GM23338 (cell line): Measurements from ENCODE around the gene FAM47E. TPM values are rescaled to one million over a fixed set of nuclear protein-coding genes. Genes with fewer than 3 reads are reported as not detected.
A peak's percentile ranks its signal among the peaks of the same experiment; 100 is the strongest.

ENCODE experiments used
- ATAC-seq: fragments of 200-7000 bp; cut with Tn5 transposase; 3 replicates; pipeline ENCODE4 v1.9.1; 2020
- DNase-seq: peaks from one replicate; pipeline ENCODE4 v3.0.0-alpha.2; 2015; ENCODE audit warnings: low spot score
- H2AFZ ChIP-seq: fragments of 200-600 bp; sonication (generic); 2 replicates; pipeline ENCODE4 v1.8.0; 2016; ENCODE audit warnings: antibody characterized with exemption, mild to moderate bottlenecking, moderate library complexity
- H3F3A ChIP-seq: fragments of 200-600 bp; sonication (generic); replicated peaks from 2 replicates; pipeline ENCODE4 v1.8.0; 2017; ENCODE audit warnings: antibody characterized with exemption, mixed run types, low read depth
- H3K27ac ChIP-seq: fragments of 200-600 bp; sonication (generic); 2 replicates; pipeline ENCODE4 v1.6.1; 2016; ENCODE audit warnings: low read depth
- H3K27me3 ChIP-seq: fragments of 200-600 bp; sonication (generic); 2 replicates; pipeline ENCODE4 v1.8.0; 2016; ENCODE audit warnings: mild to moderate bottlenecking, mixed run types, moderate library complexity; ENCODE audit not compliant: insufficient read depth
- H3K36me3 ChIP-seq: fragments of 200-600 bp; sonication (generic); 2 replicates; pipeline ENCODE4 v1.8.0; 2016; ENCODE audit warnings: mild to moderate bottlenecking; ENCODE audit not compliant: insufficient read depth
- H3K4me1 ChIP-seq: fragments of 200-600 bp; sonication (generic); 2 replicates; pipeline ENCODE4 v1.8.0; 2016; ENCODE audit warnings: mild to moderate bottlenecking, moderate library complexity; ENCODE audit not compliant: insufficient read depth
- H3K4me2 ChIP-seq: fragments of 200-600 bp; sonication (generic); 2 replicates; pipeline ENCODE4 v1.7.1; 2017; ENCODE audit warnings: mixed run types
- H3K4me3 ChIP-seq: fragments of 200-600 bp; sonication (generic); 2 replicates; pipeline ENCODE4 v1.6.1; 2016; ENCODE audit warnings: mixed run types
- H3K79me2 ChIP-seq: fragments of 200-600 bp; sonication (generic); replicated peaks from 2 replicates; pipeline ENCODE4 v1.8.0; 2017; ENCODE audit warnings: mild to moderate bottlenecking; ENCODE audit not compliant: insufficient read depth
- H3K9me2 ChIP-seq: fragments of 200-600 bp; sonication (generic); 2 replicates; pipeline ENCODE4 v1.8.0; 2017; ENCODE audit not compliant: insufficient read depth
- H4K20me1 ChIP-seq: fragments of 200-600 bp; sonication (generic); replicated peaks from 2 replicates; pipeline ENCODE4 v1.8.0; 2017; ENCODE audit warnings: mild to moderate bottlenecking; ENCODE audit not compliant: insufficient read depth
- H3K27ac Mint-ChIP-seq: 2 replicates; pipeline ENCODE4 v1.8.0; 2020; ENCODE audit warnings: inconsistent platforms, mild to moderate bottlenecking, moderate library complexity, mixed read lengths
- H3K27me3 Mint-ChIP-seq: 3 replicates; pipeline ENCODE4 v1.8.0; 2022; ENCODE audit warnings: low read depth, mild to moderate bottlenecking, moderate library complexity, mixed read lengths, inconsistent platforms; ENCODE audit not compliant: insufficient read depth, poor library complexity
- H3K36me3 Mint-ChIP-seq: 3 replicates; pipeline ENCODE4 v1.8.0; 2021; ENCODE audit warnings: low read depth, mild to moderate bottlenecking, inconsistent platforms, moderate library complexity, mixed read lengths
- H3K4me1 Mint-ChIP-seq: 3 replicates; pipeline ENCODE4 v1.8.0; 2020; ENCODE audit warnings: mild to moderate bottlenecking, inconsistent platforms, mixed read lengths
- H3K4me3 Mint-ChIP-seq: 3 replicates; pipeline ENCODE4 v1.8.0; 2021; ENCODE audit warnings: moderate library complexity, mild to moderate bottlenecking, inconsistent platforms, mixed read lengths
- H3K9me3 Mint-ChIP-seq: 3 replicates; pipeline ENCODE4 v1.8.0; 2020; ENCODE audit warnings: moderate library complexity, mild to moderate bottlenecking, inconsistent platforms, mixed read lengths
- CREB1 ChIP-seq: fragments of 250-450 bp; sonication (Bioruptor Pico); IDR thresholded peaks from 2 replicates; pipeline ENCODE4 v1.5.0; 2020; ENCODE audit warnings: low read depth, mild to moderate bottlenecking, moderate library complexity
- ETS1 ChIP-seq: IDR thresholded peaks from 2 replicates; pipeline ENCODE4 v1.6.1; 2016; ENCODE audit warnings: antibody characterized with exemption
- EZH2 ChIP-seq: fragments of 200-600 bp; sonication (generic); IDR thresholded peaks from one replicate; pipeline ENCODE4 v1.8.0; 2017; ENCODE audit warnings: antibody characterized with exemption, mild to moderate bottlenecking, low read depth; ENCODE audit not compliant: unreplicated experiment
- EZH2phosphoT487 ChIP-seq: fragments of 200-600 bp; sonication (generic); IDR thresholded peaks from one replicate; pipeline ENCODE4 v1.8.1; 2018; ENCODE audit warnings: antibody characterized with exemption; ENCODE audit not compliant: unreplicated experiment
- JUNB ChIP-seq: IDR thresholded peaks from one replicate; pipeline ENCODE4 v1.6.1; 2016; ENCODE audit warnings: antibody characterized with exemption; ENCODE audit not compliant: unreplicated experiment
- NANOG ChIP-seq: IDR thresholded peaks from 2 replicates; pipeline ENCODE4 v1.6.1; 2016; ENCODE audit warnings: antibody characterized with exemption, borderline replicate concordance
- REST ChIP-seq: IDR thresholded peaks from one replicate; pipeline ENCODE4 v1.6.1; 2018; ENCODE audit warnings: antibody characterized with exemption; ENCODE audit not compliant: unreplicated experiment
- STAT1 ChIP-seq: IDR thresholded peaks from one replicate; pipeline ENCODE4 v1.6.1; 2016; ENCODE audit warnings: antibody characterized with exemption; ENCODE audit not compliant: unreplicated experiment
- ZNF114 ChIP-seq: fragments of 250-450 bp; sonication (Bioruptor Pico); IDR thresholded peaks from 2 replicates; pipeline ENCODE4 v1.5.0; 2020; ENCODE audit warnings: mild to moderate bottlenecking, moderate library complexity
- polyA plus RNA-seq: library from polyadenylated mRNA; unstranded; fragments of >200 nt; fragmentation: Nextera tagmentation; extraction: Ambion mirVana; gene quantifications from 2 replicates; pipeline ENCODE4 v1.2.1, GENCODE V29; 2016
- total RNA-seq: library from RNA; depleted of rRNA; stranded (reverse); fragments of >200 nt; shearing (Covaris generic); gene quantifications from 2 replicates; pipeline ENCODE4 v1.2.3, GENCODE V29; 2014

The FAM47E gene
- total and polyA plus RNA-seq, 2 experiments from 2014 or later: 0.66 to 2.3 TPM

- ATAC-seq (no peak), DNase-seq (no peak)
- peaks cover 7% of the 10 kb centered on the region for H3K27me3 Mint-ChIP-seq
- no peaks in the 10 kb centered on the region; the same call in 1 of the 2 replicates for H4K20me1 ChIP-seq
- no peaks in the 10 kb centered on the region; the same call in 2 of the 3 replicates for H3K36me3 Mint-ChIP-seq
- H3K27me3 ChIP-seq: no peaks in the 10 kb centered on the region
- TF ChIP-seq CREB1 (CRISPR knock-in tag): no peak
- H3K4me1 ChIP-seq: peaks cover 31% of the 10 kb centered on the region
- H3K79me2 ChIP-seq: peaks cover 13% of the 10 kb centered on the region
- H3K4me1 Mint-ChIP-seq: peaks cover 46% of the 10 kb centered on the region
- H3K9me2 ChIP-seq: no peaks in the 10 kb centered on the region
- H2AFZ ChIP-seq: no peak overlapping the region
- H3K4me3 Mint-ChIP-seq: no peak overlapping the region
- no peak overlapping the region for H3K27ac ChIP-seq
- no peaks in the 10 kb centered on the region for H3K9me3 Mint-ChIP-seq
- H3K36me3 ChIP-seq: no peaks in the 10 kb centered on the region
- H3K27ac Mint-ChIP-seq: no peak overlapping the region
- no peak overlapping the region for H3K4me3 ChIP-seq
- H3F3A ChIP-seq: peaks cover 21% of the 10 kb centered on the region
- no peak overlapping the region for H3K4me2 ChIP-seq
These were observed 35.0 kb upstream of the FAM47E start for GRCh38 chr4:76216524-76216923.

- ATAC-seq: no peak
- peak; percentile 24 for DNase-seq
- Histone ChIP-seq H3K4me2 (no peak overlapping the region), H2AFZ (no peak overlapping the region), H3K4me1 (peaks cover 24% of the 10 kb centered on the region), H3K9me2 (no peaks in the 10 kb centered on the region), H3K4me3 (no peak overlapping the region), H3K79me2 (peaks cover 6% of the 10 kb centered on the region), H4K20me1 (no peaks in the 10 kb centered on the region), H3F3A (peaks cover 21% of the 10 kb centered on the region), H3K27ac (no peak overlapping the region), H3K27me3 (no peaks in the 10 kb centered on the region), H3K36me3 (no peaks in the 10 kb centered on the region)
- H3K27me3 Mint-ChIP-seq: peaks cover 7% of the 10 kb centered on the region
- H3K4me1 Mint-ChIP-seq: peaks cover 43% of the 10 kb centered on the region
- no peak for TF ChIP-seq ETS1
- TF ChIP-seq ZNF114 (CRISPR knock-in tag): no peak
- TF ChIP-seq NANOG: no peak
- TF ChIP-seq STAT1: no peak
- H3K4me3 Mint-ChIP-seq: no peak overlapping the region; the same call in 2 of the 3 replicates
- H3K27ac Mint-ChIP-seq: no peak overlapping the region
- no peaks in the 10 kb centered on the region for H3K9me3 Mint-ChIP-seq
- no peaks in the 10 kb centered on the region; the same call in 2 of the 3 replicates for H3K36me3 Mint-ChIP-seq
These were observed 34.3 kb upstream of the FAM47E start for GRCh38 chr4:76216975-76217814.

GRCh38 chr4:76219299-76220055 lies 32.0 kb upstream of the FAM47E start:
- ATAC-seq: no peak
- Mint-ChIP-seq H3K4me1 (peaks cover 30% of the 10 kb centered on the region), H3K9me3 (no peaks in the 10 kb centered on the region), H3K36me3 (no peaks in the 10 kb centered on the region; the same call in 2 of the 3 replicates), H3K27me3 (peaks cover 3% of the 10 kb centered on the region), H3K4me3 (no peak overlapping the region), H3K27ac (no peak overlapping the region)
- H2AFZ ChIP-seq: no peak overlapping the region
- H3F3A ChIP-seq: peaks cover 9% of the 10 kb centered on the region
- H4K20me1 ChIP-seq: peaks cover 4% of the 10 kb centered on the region
- no peaks in the 10 kb centered on the region for H3K27me3 ChIP-seq
- H3K36me3 ChIP-seq: no peaks in the 10 kb centered on the region
- DNase-seq: no peak
- H3K4me3 ChIP-seq: no peak overlapping the region
- no peaks in the 10 kb centered on the region for H3K79me2 ChIP-seq
- no peak overlapping the region for H3K27ac ChIP-seq
- peaks cover 15% of the 10 kb centered on the region for H3K4me1 ChIP-seq
- no peak overlapping the region for H3K4me2 ChIP-seq
- H3K9me2 ChIP-seq: no peaks in the 10 kb centered on the region
- TF ChIP-seq ETS1: no peak
- no peak for TF ChIP-seq ZNF114 (CRISPR knock-in tag)
- no peak for TF ChIP-seq EZH2phosphoT487
- no peak for TF ChIP-seq REST
- no peak for TF ChIP-seq EZH2
- no peak for TF ChIP-seq JUNB
